GM18511 (cell line): ENCODE measurements around the gene ACBD6.
"Not testable (repeated sequence)": the region's sequence is repeated elsewhere in the genome, so short reads cannot be mapped to it uniquely, and the experiment has no call there.

Experiments
- ATAC-seq: cut with Tn5 transposase; IDR thresholded peaks from one replicate; pipeline ENCODE4 v1.9.1; 2021; ENCODE audit warnings: mild to moderate bottlenecking, moderate library complexity; ENCODE audit not compliant: unreplicated experiment

The ACBD6 gene

GRCh38 chr1:180489976-180490375, 12.4 kb downstream of the ACBD6 start:
- ATAC-seq = no peak

- ATAC-seq = no peak
Measured at GRCh38 chr1:180489313-180489712, 13.1 kb downstream of the ACBD6 start.

GRCh38 chr1:180488661-180489060, 13.7 kb downstream of the ACBD6 start:
- ATAC-seq = no peak

GRCh38 chr1:180486092-180486491, 16.3 kb downstream of the ACBD6 start:
- no peak for ATAC-seq

GRCh38 chr1:180484490-180484889, 17.9 kb downstream of the ACBD6 start:
- no peak for ATAC-seq

GRCh38 chr1:180482425-180483275, 19.7 kb downstream of the ACBD6 start:
- no peak for ATAC-seq

GRCh38 chr1:180470031-180470430, 32.3 kb downstream of the ACBD6 start:
- ATAC-seq = no peak

- ATAC-seq = no peak
Measured at GRCh38 chr1:180468311-180468710, 34.1 kb downstream of the ACBD6 start.

- no peak for ATAC-seq
Measured at GRCh38 chr1:180462102-180462501, 40.3 kb downstream of the ACBD6 start.

GRCh38 chr1:180461682-180462081, 40.7 kb downstream of the ACBD6 start:
- not testable (repeated sequence) for ATAC-seq

GRCh38 chr1:180458807-180459206, 43.6 kb downstream of the ACBD6 start:
- ATAC-seq = no peak

GRCh38 chr1:180456191-180456590, 46.2 kb downstream of the ACBD6 start:
- ATAC-seq = no peak

GRCh38 chr1:180451504-180451903, 50.9 kb downstream of the ACBD6 start:
- ATAC-seq = no peak

GRCh38 chr1:180444522-180444921, 57.9 kb downstream of the ACBD6 start:
- no peak for ATAC-seq

- no peak for ATAC-seq
Measured at GRCh38 chr1:180440335-180440734, 62.0 kb downstream of the ACBD6 start.

GRCh38 chr1:180435566-180435965, 66.8 kb downstream of the ACBD6 start:
- no peak for ATAC-seq

GRCh38 chr1:180433873-180434272, 68.5 kb downstream of the ACBD6 start:
- no peak for ATAC-seq

GRCh38 chr1:180431683-180432082, 70.7 kb downstream of the ACBD6 start:
- ATAC-seq = no peak

- ATAC-seq = no peak
Measured at GRCh38 chr1:180428782-180429695, 73.3 kb downstream of the ACBD6 start.

GRCh38 chr1:180425952-180426351, 76.4 kb downstream of the ACBD6 start:
- no peak for ATAC-seq

- ATAC-seq = no peak
Measured at GRCh38 chr1:180424848-180425457, 77.4 kb downstream of the ACBD6 start.
